ENCODE measurements around the gene PDE4B. TPM values are rescaled to one million over a fixed set of nuclear protein-coding genes. Genes with fewer than 3 reads are reported as not detected.
"Not testable (repeated sequence)": the region's sequence is repeated elsewhere in the genome, so short reads cannot be mapped to it uniquely, and the experiment has no call there.

PDE4B gene
- total RNA-seq, 1 donor from 2014 or later, result 54.6 TPM

- intact Hi-C loops (cut with micrococcal nuclease), result no loop called here
Observed at GRCh38 chr1:66112744-66113400, 320.2 kb downstream of the PDE4B start.

GRCh38 chr1:66119148-66119547 lies 326.5 kb downstream of the PDE4B start:
- intact Hi-C loops (cut with micrococcal nuclease), result no loop called here

GRCh38 chr1:66124670-66125069 lies 332.0 kb downstream of the PDE4B start:
- intact Hi-C loops (cut with micrococcal nuclease), result no loop called here

- intact Hi-C loops (cut with micrococcal nuclease), result not testable (repeated sequence)
Observed at GRCh38 chr1:66128641-66129040, 335.9 kb downstream of the PDE4B start.

GRCh38 chr1:66132324-66132723 lies 339.6 kb downstream of the PDE4B start:
- intact Hi-C loops (cut with micrococcal nuclease), result no loop called here

- intact Hi-C loops (cut with micrococcal nuclease), result no loop called here
Observed at GRCh38 chr1:66134004-66134403, 341.3 kb downstream of the PDE4B start.

GRCh38 chr1:66135161-66135560 lies 342.5 kb downstream of the PDE4B start:
- intact Hi-C loops (cut with micrococcal nuclease), result no loop called here

- intact Hi-C loops (cut with micrococcal nuclease), result not testable (repeated sequence)
Observed at GRCh38 chr1:66136423-66136822, 343.7 kb downstream of the PDE4B start.

- intact Hi-C loops (cut with micrococcal nuclease), result no loop called here
Observed at GRCh38 chr1:66137235-66137634, 344.5 kb downstream of the PDE4B start.

- intact Hi-C loops (cut with micrococcal nuclease), result no loop called here
Observed at GRCh38 chr1:66138613-66139012, 345.9 kb downstream of the PDE4B start.

- intact Hi-C loops (cut with micrococcal nuclease), result no loop called here
Observed at GRCh38 chr1:66140072-66140471, 347.4 kb downstream of the PDE4B start.

- intact Hi-C loops (cut with micrococcal nuclease), result no loop called here
Observed at GRCh38 chr1:66143651-66144050, 351.0 kb downstream of the PDE4B start.

GRCh38 chr1:66147226-66147835 lies 354.6 kb downstream of the PDE4B start:
- intact Hi-C loops (cut with micrococcal nuclease), result no loop called here

GRCh38 chr1:66152034-66152433 lies 359.3 kb downstream of the PDE4B start:
- intact Hi-C loops (cut with micrococcal nuclease), result no loop called here

GRCh38 chr1:66154394-66154793 lies 361.7 kb downstream of the PDE4B start:
- intact Hi-C loops (cut with micrococcal nuclease), result no loop called here

- intact Hi-C loops (cut with micrococcal nuclease), result no loop called here
Observed at GRCh38 chr1:66156144-66156543, 363.4 kb downstream of the PDE4B start.

GRCh38 chr1:66159800-66160199 lies 367.1 kb downstream of the PDE4B start:
- intact Hi-C loops (cut with micrococcal nuclease), result no loop called here

- intact Hi-C loops (cut with micrococcal nuclease), result no loop called here
Observed at GRCh38 chr1:66160719-66161118, 368.0 kb downstream of the PDE4B start.

GRCh38 chr1:66166753-66167152 lies 374.1 kb downstream of the PDE4B start:
- intact Hi-C loops (cut with micrococcal nuclease), result loop anchor here (5.0 kb wide), 1 partner anchor 1516 kb away; no protein-coding TSS in a partner anchor

- intact Hi-C loops (cut with micrococcal nuclease), result loop anchor here (5.0 kb wide), 1 partner anchor 1515 kb away; no protein-coding TSS in a partner anchor
Observed at GRCh38 chr1:66167267-66167666, 374.6 kb downstream of the PDE4B start.

GRCh38 chr1:66168467-66168887 lies 375.8 kb downstream of the PDE4B start:
- intact Hi-C loops (cut with micrococcal nuclease), result loop anchor here (5.0 kb wide), 1 partner anchor 1514 kb away; no protein-coding TSS in a partner anchor

GRCh38 chr1:66168948-66169671 lies 376.4 kb downstream of the PDE4B start:
- intact Hi-C loops (cut with micrococcal nuclease), result loop anchor here (5.0 kb wide), 1 partner anchor 1513 kb away; no protein-coding TSS in a partner anchor
